Activated CD4-positive, alpha-beta memory T cell treated with anti-CD3 and anti-CD28 coated beads for 36 hours (primary cell): Measurements from ENCODE around the gene MAP2. TPM values are rescaled to one million over a fixed set of nuclear protein-coding genes. Genes with fewer than 3 reads are reported as not detected.

ENCODE experiments used
- CTCF ChIA-PET: fragments of 350-600 bp; sonication (Branson Sonifier 250); formaldehyde crosslinking; loops from one replicate; lab custom pipeline; 2021; ENCODE audit warnings: antibody characterized with exemption, inconsistent platforms; lab: Charles Lee
- POLR2A ChIA-PET: fragments of 350-600 bp; sonication (Branson Sonifier 250); formaldehyde crosslinking; loops from one replicate; lab custom pipeline; 2021; ENCODE audit warnings: antibody characterized with exemption; lab: Charles Lee
- DNase-seq: peaks from one replicate; pipeline ENCODE4 v3.0.0-alpha.2; 2020
- H3K27ac Mint-ChIP-seq: one replicate; pipeline ENCODE4 v1.8.0; 2021; ENCODE audit warnings: mixed read lengths
- H3K27me3 Mint-ChIP-seq: one replicate; pipeline ENCODE4 v1.8.0; 2021; ENCODE audit warnings: mixed read lengths
- H3K36me3 Mint-ChIP-seq: one replicate; pipeline ENCODE4 v1.8.0; 2021; ENCODE audit warnings: mixed read lengths
- H3K4me1 Mint-ChIP-seq: one replicate; pipeline ENCODE4 v1.8.0; 2021; ENCODE audit warnings: low read depth, mixed read lengths
- H3K4me3 Mint-ChIP-seq: one replicate; pipeline ENCODE4 v1.8.0; 2021; ENCODE audit warnings: mild to moderate bottlenecking, mixed read lengths
- H3K9me3 Mint-ChIP-seq: one replicate; pipeline ENCODE4 v1.8.0; 2021; ENCODE audit warnings: mixed read lengths
- intact Hi-C: fragments of 100-400 bp; cut with micrococcal nuclease; formaldehyde crosslinking; loops from one replicate; pipeline ENCODE4 v1.15.1; 2023
- total RNA-seq, 2 experiments: library from RNA; stranded (reverse); gene quantifications; one replicate each; pipeline ENCODE4 v1.2.3, GENCODE V29; 2021

Gene MAP2
- total RNA-seq, 2 experiments from 2014 or later: 0.07 to 0.27 TPM

DNA sequence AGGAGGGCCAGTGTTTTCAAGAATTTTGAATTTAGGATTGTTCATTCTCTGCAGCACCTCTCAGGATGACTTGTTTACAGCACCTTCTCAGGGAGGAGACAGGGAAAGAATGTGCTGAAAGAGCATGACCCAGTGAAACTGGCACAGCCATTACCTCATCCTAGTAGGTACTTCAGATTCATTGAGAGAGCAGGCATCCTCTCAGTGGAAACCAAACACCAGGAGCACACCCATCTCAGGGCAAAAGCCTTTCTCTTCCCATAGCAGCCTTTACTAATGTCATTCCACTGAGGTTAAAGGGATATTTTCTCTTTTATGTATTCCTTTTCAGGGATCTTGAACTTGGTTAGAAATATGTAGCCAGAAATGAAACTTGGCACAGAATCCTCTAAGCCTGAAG is 2.6 kb downstream of the MAP2 start:
- peaks cover 25% of the 10 kb centered on the region for H3K27me3 Mint-ChIP-seq
- no peak overlapping the region for H3K4me3 Mint-ChIP-seq
- H3K27ac Mint-ChIP-seq: no peak overlapping the region
- ChIA-PET POLR2A (no interaction called here), CTCF (no interaction called here)
- DNase-seq: no peak
- H3K9me3 Mint-ChIP-seq: no peaks in the 10 kb centered on the region
- H3K4me1 Mint-ChIP-seq: peaks cover 10% of the 10 kb centered on the region
- peaks cover 2% of the 10 kb centered on the region for H3K36me3 Mint-ChIP-seq
- intact Hi-C loops: loop anchor here (10.0 kb wide), 3 partner anchors 768 to 1162 kb away; partner anchors contain the start of genes PIKFYVE and PTH2R

DNA sequence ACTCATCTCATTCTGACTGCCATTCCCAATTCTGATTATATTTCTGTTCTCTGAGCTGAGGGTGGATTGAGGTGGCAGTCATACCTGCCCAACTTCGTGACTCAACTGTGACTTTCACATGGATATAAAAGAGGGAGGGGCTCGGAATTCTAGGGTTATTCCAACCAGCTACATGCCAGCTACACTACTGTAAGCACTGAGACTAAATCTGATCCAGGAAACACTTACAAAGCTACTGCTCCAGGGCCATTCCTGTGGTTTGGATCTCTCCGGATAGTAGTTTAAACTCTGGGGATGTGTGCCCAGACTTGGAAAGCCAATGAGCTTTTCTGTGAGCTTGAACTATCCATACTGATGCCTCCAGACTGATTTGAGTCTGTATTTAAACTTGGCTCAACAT is 7.9 kb downstream of the MAP2 start:
- DNase-seq: no peak
- no peaks in the 10 kb centered on the region for H3K9me3 Mint-ChIP-seq
- H3K4me1 Mint-ChIP-seq: no peaks in the 10 kb centered on the region
- no peak overlapping the region for H3K27ac Mint-ChIP-seq
- no peak overlapping the region for H3K4me3 Mint-ChIP-seq
- intact Hi-C loops: no loop called here
- no peaks in the 10 kb centered on the region for H3K36me3 Mint-ChIP-seq
- ChIA-PET CTCF (interaction anchor here (0.7 kb wide), 1 partner anchor 8 kb away, joined by 3 read pairs; the partner anchor contains the start of gene MAP2), POLR2A (no interaction called here)
- no peaks in the 10 kb centered on the region for H3K27me3 Mint-ChIP-seq

DNA sequence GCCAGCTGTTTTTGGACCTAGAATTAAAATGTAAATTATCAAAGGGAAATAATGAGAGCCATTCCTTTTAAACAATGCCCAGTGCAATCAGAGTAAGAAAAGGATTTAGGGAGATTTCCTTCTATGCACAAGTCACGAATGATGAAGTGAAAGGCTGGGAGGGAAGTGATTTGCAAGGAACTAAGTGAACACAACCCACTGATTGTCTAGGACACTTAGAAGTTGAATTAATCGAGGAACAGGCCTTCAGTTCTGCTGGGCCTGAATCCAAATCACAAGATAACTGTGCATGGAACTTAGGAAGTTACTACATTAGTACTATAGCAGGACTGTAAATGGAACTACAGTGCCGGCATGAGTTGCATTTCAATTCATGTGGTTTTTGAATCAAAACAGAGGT is 17.7 kb downstream of the MAP2 start:
- Mint-ChIP-seq H3K36me3 (no peaks in the 10 kb centered on the region), H3K4me3 (no peak overlapping the region), H3K27me3 (no peaks in the 10 kb centered on the region), H3K9me3 (no peaks in the 10 kb centered on the region), H3K4me1 (no peaks in the 10 kb centered on the region), H3K27ac (no peak overlapping the region)
- DNase-seq: no peak
- intact Hi-C loops: no loop called here
- CTCF ChIA-PET: no interaction called here
- POLR2A ChIA-PET: no interaction called here

DNA sequence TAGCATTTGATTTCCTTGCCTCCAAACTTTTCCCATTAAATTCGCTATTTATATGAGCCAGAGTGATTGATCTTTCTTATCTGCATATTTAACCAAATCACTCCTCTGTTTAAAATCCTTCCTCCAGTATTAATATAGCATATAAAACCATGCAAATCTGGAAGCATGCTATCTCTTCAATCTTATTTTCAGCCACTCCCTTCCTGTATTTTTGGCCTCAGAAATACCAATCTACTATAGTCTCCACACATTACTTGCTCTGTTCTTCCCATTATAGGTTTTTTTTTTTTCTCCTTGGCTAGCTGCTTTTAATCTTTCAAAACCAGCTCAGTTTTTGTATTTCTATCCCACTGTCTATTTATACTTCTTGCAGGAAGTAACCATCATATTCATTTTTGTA is 19.1 kb downstream of the MAP2 start:
- Mint-ChIP-seq H3K4me3 (no peak overlapping the region), H3K4me1 (no peaks in the 10 kb centered on the region), H3K36me3 (no peaks in the 10 kb centered on the region), H3K27me3 (no peaks in the 10 kb centered on the region), H3K27ac (no peak overlapping the region), H3K9me3 (no peaks in the 10 kb centered on the region)
- POLR2A ChIA-PET: no interaction called here
- intact Hi-C loops: no loop called here
- no peak for DNase-seq
- CTCF ChIA-PET: no interaction called here

DNA sequence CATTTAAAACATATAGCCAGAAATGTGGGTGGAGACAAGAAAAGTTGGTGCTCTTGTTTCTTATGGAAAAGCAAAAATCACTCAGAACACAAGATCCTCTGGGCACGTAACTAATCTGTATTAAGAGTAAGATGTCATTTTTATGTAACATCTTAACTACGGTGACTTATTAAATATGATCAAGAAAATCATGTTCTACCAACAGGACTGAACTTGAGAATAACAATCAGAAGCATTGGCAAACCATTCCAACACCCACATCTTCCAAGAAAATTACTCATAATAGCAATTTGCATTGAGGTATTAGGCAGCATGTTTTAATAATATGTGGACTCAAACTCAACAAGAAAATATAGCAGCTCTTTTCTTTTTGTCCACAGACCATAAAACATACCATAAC is 21.6 kb downstream of the MAP2 start:
- H3K27ac Mint-ChIP-seq: no peak overlapping the region
- no peaks in the 10 kb centered on the region for H3K9me3 Mint-ChIP-seq
- intact Hi-C loops: no loop called here
- H3K4me3 Mint-ChIP-seq: no peak overlapping the region
- H3K36me3 Mint-ChIP-seq: no peaks in the 10 kb centered on the region
- POLR2A ChIA-PET: no interaction called here
- no peaks in the 10 kb centered on the region for H3K27me3 Mint-ChIP-seq
- H3K4me1 Mint-ChIP-seq: no peaks in the 10 kb centered on the region
- CTCF ChIA-PET: no interaction called here
- DNase-seq: no peak

DNA sequence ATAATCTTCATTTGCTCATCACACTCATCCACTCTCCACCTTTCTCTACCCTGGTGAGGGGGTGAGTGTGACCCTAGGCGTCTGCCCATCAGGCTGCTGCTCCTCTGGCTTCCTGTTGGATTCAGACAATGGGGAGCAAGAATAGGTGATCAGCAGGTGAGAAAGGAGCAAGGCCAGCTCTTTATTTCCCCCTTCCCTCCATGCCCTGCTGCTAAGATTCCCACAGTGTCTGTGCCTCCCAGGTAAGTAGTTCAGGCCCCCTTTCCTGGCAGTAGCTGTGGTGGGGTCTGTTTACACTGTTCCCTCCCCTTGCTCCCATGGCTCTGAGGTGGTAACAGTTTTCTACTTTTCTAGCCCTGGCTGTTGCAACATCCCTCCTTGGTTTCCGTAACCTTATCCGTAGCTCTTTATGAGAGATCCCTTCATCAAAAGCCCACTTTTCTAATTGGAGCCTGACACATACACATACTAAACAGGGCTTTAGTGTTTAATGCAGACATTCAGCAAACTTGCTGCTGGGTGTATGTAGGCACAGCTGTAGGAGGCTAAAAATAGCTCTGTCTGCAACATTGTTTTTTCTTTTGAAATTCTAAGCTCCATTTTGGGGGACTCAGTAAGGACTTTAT is 27.5 kb downstream of the MAP2 start:
- Mint-ChIP-seq H3K27ac (no peak overlapping the region), H3K27me3 (no peaks in the 10 kb centered on the region), H3K9me3 (no peaks in the 10 kb centered on the region), H3K4me1 (no peaks in the 10 kb centered on the region), H3K4me3 (no peak overlapping the region), H3K36me3 (no peaks in the 10 kb centered on the region)
- ChIA-PET POLR2A (no interaction called here), CTCF (no interaction called here)
- intact Hi-C loops: no loop called here
- DNase-seq: no peak

DNA sequence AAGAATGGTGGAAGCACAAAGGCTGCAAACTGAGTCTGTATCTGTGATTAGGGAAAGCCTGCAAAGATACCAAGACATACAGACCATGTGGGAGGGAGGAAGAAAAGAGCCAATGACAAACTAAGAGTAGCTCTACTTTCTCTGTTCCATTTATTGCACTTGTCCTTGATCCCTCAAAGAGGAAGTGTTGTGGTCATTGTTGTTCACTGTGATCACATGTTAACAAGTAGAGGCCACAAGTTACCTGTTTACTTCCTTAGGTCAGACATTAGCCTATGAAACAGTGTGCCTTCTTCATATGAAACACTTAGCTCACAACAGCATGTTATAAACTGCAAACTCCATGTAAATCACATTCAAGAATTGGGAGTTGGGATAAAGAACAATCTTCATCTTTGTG is 32.6 kb downstream of the MAP2 start:
- ChIA-PET CTCF (no interaction called here), POLR2A (no interaction called here)
- Mint-ChIP-seq H3K9me3 (no peaks in the 10 kb centered on the region), H3K36me3 (no peaks in the 10 kb centered on the region), H3K27ac (no peak overlapping the region), H3K4me3 (no peak overlapping the region), H3K4me1 (no peaks in the 10 kb centered on the region), H3K27me3 (no peaks in the 10 kb centered on the region)
- DNase-seq: no peak
- intact Hi-C loops: no loop called here

DNA sequence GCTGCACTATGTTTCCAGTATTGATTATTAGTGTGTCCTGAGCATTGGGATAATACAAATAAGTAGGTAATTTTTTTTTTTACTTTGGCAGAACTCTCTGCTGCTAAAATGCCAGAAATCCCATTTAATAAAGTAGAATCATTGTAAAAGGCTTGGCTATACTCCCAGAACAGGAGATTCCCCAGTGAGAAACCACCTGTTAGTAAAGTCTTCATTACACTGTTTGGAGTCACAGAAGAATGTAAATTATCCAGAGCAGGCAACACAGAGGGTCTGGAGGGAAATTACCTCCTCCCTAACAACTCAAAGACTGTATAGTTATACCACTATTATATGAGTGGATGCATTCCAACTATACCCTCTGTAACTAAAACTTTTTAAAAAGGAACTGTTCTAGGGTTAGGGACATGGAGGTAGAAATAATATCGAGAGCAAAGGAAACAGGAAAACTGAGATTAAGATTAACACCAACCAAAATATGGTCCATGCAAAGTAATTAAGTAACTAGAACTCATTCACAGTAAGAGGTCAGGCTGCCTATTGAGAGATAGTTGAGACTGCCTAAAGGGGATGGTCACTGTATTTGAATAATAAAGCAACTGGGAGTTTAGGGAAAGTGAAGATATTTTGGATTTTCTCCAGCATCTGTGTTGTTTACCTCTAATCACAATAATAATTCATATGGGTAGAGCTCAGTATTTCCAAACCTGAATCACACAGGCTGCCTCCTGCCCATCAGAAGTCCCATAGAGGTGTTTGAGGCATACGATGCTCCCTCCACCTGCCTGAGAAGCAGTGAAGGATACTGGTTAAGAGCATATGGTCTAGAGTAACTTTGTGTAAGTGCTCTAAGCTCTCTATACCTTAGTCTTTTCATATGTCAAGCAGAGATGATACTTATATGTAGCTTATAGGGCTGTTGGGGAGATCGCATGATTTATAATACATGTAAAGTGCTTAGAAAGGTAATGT is 34.4 kb downstream of the MAP2 start:
- POLR2A ChIA-PET: no interaction called here
- no peak for DNase-seq
- H3K9me3 Mint-ChIP-seq: no peaks in the 10 kb centered on the region
- no peaks in the 10 kb centered on the region for H3K36me3 Mint-ChIP-seq
- no peak overlapping the region for H3K4me3 Mint-ChIP-seq
- CTCF ChIA-PET: no interaction called here
- no peak overlapping the region for H3K27ac Mint-ChIP-seq
- no peaks in the 10 kb centered on the region for H3K27me3 Mint-ChIP-seq
- intact Hi-C loops: no loop called here
- no peaks in the 10 kb centered on the region for H3K4me1 Mint-ChIP-seq

DNA sequence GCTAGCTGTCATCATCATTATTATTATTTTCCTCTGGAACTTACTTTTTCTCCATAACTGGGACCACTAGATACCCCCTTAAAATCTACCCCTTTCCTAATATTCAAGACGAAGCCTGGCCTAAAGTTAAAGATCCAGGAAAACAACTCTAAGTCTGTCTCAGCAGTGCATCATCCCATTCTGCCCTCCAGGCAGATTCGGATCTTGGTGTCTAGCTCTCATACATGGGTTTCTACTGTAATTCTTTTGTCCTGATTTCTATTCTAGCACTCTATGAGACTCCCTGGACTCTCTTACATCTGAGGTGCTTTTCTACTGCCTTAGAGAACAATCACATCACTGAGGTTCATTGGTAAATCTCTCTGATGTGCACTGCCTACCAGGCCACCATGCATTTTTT is 35.5 kb downstream of the MAP2 start:
- intact Hi-C loops: no loop called here
- Mint-ChIP-seq H3K27me3 (no peaks in the 10 kb centered on the region), H3K4me3 (no peak overlapping the region), H3K4me1 (no peaks in the 10 kb centered on the region), H3K27ac (no peak overlapping the region), H3K9me3 (no peaks in the 10 kb centered on the region), H3K36me3 (no peaks in the 10 kb centered on the region)
- DNase-seq: no peak
- ChIA-PET CTCF (no interaction called here), POLR2A (no interaction called here)

DNA sequence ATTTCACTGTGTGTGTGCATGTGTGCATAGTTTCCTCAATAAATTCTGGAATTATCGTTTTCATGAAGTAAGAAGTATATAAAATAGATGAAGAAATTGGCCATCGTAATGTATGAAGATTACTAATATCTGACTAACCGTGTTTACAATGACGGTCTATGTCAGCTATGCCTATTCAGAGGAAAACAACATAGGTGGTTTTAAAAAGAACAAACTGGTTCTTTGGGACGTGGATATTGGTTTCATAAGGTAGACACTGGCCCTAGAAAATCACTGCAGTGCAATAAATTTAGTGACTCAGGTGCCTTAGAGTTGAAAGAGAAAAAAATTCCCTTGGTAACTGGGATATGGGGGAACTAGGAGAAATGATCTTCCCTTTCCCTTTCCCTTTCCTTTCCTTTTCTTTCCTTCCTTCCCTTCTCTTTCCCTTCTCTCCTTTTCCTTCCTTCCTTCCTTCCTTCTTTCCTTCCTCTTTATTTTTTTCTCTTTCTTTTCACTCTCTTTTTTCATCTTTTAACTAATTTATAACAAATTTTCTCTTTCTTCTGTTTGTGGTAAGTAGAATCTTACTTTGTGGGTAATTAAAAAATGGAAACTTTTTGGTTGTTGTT is 36.4 kb downstream of the MAP2 start:
- Mint-ChIP-seq H3K9me3 (no peaks in the 10 kb centered on the region), H3K4me3 (no peak overlapping the region)
- CTCF ChIA-PET: no interaction called here

DNA sequence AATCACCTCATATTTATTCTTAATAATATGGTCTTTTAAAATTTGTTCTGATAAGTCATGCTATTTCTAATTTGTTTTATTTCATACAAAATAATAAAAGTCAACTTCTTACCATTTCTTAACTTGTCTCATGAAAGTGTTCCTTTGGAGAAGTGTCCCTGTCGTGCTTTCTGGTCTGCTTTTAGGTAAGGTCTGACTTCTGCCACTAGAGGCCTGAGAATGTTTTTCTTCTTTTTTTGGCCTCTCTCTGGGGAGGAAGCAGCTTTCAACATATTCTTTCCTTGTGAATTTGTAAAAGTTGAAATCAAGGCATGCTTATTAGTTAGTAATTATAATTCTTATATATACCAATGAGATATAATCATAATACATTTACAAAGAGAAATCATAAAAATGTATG is 39.4 kb downstream of the MAP2 start:
- Mint-ChIP-seq H3K4me1 (no peaks in the 10 kb centered on the region), H3K4me3 (no peak overlapping the region), H3K27ac (no peak overlapping the region), H3K9me3 (no peaks in the 10 kb centered on the region), H3K27me3 (no peaks in the 10 kb centered on the region), H3K36me3 (no peaks in the 10 kb centered on the region)
- ChIA-PET CTCF (interaction anchor here (0.6 kb wide), 1 partner anchor 93 kb away, joined by 4 read pairs; no protein-coding TSS in a partner anchor), POLR2A (no interaction called here)
- intact Hi-C loops: no loop called here
- DNase-seq: no peak

More for the DNA sequence above, 36.4 kb downstream of the MAP2 start:
- POLR2A ChIA-PET: no interaction called here
- Mint-ChIP-seq H3K27me3 (no peaks in the 10 kb centered on the region), H3K27ac (no peak overlapping the region), H3K36me3 (no peaks in the 10 kb centered on the region), H3K4me1 (no peaks in the 10 kb centered on the region)
- DNase-seq: no peak
- intact Hi-C loops: no loop called here

DNA sequence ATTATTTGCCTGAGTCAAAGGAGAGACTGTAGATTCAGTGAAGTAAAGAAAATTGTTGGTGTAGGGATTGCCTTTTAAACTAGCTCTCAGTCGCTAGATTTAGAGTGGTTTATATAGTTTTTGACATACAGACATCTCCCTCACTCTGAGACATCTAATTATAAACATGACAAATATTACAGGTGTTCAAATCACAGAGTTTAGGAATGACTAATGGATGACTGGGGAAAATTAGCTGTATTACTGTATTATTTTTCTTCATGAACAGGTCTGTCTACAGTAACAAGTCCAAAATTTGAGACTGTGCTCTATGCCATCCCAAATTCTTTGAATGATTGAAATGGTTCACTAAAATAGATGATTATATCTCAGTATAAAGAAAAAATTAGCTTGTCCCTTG is 40.0 kb downstream of the MAP2 start:
- CTCF ChIA-PET: interaction anchor here (0.6 kb wide), 1 partner anchor 93 kb away, joined by 4 read pairs; no protein-coding TSS in a partner anchor
- no peak overlapping the region for H3K27ac Mint-ChIP-seq
- no peaks in the 10 kb centered on the region for H3K4me1 Mint-ChIP-seq
- H3K36me3 Mint-ChIP-seq: no peaks in the 10 kb centered on the region
- intact Hi-C loops: no loop called here
- POLR2A ChIA-PET: no interaction called here
- no peaks in the 10 kb centered on the region for H3K9me3 Mint-ChIP-seq
- no peaks in the 10 kb centered on the region for H3K27me3 Mint-ChIP-seq
- no peak overlapping the region for H3K4me3 Mint-ChIP-seq
- no peak for DNase-seq
